ENCODE data around the gene VWC2L.

VWC2L gene

DNA sequence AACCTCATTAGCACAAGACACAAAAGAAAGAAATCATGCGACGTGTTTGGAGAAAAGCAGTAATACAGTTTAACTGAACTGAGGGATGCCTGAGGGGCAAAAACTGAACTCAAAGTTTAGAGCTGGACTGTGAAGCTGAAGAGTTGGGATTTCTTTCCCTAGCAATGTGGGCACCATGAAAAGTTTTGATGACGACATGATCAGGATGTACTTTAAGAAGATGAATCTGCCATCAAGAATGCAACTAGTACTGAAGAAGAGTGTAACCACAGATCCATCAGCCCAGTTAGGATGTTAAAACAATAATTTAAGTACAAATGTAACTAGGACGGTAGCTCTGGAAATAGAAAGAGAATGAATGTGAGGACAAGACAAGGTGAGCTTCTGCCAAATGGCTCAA is 196.2 kb downstream of the VWC2L start:
- DNase-seq (ENCODE audit: insufficient read length) = no peak
- no peak for FAIRE-seq
- TF ChIP-seq POLR2AphosphoS5 (IDR thresholded peaks at IDR 0.05; ENCODE audit: low read depth, low read length) (no peak), TAF1 (IDR thresholded peaks at IDR 0.05; ENCODE audit: borderline replicate concordance, low read depth, low read length) (no peak), POLR2A (IDR thresholded peaks at IDR 0.05; ENCODE audit: low read depth, low read length) (no peak)

DNA sequence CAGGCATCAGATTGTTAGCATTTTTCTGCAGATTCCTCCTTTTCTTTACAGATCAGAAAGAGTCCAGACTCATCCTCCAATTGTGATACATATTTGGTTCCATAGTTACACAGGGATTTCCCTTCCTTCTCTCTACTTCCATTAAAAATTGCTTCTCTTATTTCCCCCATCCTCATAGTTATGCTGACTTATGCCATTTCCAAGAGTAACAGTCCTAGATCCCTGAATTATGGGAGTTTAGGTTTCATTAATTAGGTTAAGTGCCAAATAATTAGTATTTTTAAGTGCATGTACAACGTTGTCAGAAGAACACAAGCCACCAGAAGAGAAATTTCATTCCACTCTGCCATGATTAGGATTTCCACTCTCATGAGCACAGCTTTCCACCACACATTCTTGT is 200.2 kb downstream of the VWC2L start:
- DNase-seq (ENCODE audit: insufficient read length) = no peak
- FAIRE-seq = no peak
- TF ChIP-seq POLR2A (IDR thresholded peaks at IDR 0.05; ENCODE audit: low read depth, low read length) (no peak), POLR2AphosphoS5 (IDR thresholded peaks at IDR 0.05; ENCODE audit: low read depth, low read length) (no peak), TAF1 (IDR thresholded peaks at IDR 0.05; ENCODE audit: borderline replicate concordance, low read depth, low read length) (no peak)

DNA sequence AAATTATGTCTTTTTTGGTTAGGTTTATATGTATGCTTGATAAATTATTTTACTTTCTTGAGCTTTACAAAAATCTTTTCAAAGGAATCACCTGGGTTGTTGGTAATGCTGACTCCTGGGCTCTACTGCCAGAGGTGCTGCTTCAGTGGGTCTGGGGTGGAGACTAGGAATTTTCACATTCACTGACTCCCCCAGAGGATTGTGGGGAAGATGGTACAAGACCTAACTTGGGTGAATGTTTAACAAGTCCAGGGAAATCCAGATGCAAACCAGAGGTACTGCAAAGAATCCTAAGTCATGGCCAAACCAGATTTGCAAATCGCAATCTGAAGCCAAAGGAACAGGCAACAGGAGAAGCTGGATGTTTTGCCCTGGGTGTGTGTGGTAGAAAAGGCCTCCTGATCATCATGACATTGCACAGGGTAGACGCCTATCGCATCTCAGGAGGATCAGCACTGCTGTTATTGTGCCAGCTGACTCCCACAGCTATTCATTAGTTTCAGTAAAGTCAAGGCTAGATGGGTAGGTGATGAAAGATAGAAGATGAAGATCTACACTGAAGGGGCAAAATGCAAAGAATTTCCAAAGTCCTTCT is 213.4 kb downstream of the VWC2L start:
- no peak for FAIRE-seq
- no peak for DNase-seq (ENCODE audit: insufficient read length)
- TF ChIP-seq POLR2A (IDR thresholded peaks at IDR 0.05; ENCODE audit: low read depth, low read length) = no peak
- TF ChIP-seq POLR2AphosphoS5 (IDR thresholded peaks at IDR 0.05; ENCODE audit: low read depth, low read length) = no peak
- no peak for TF ChIP-seq TAF1 (IDR thresholded peaks at IDR 0.05; ENCODE audit: borderline replicate concordance, low read depth, low read length)

DNA sequence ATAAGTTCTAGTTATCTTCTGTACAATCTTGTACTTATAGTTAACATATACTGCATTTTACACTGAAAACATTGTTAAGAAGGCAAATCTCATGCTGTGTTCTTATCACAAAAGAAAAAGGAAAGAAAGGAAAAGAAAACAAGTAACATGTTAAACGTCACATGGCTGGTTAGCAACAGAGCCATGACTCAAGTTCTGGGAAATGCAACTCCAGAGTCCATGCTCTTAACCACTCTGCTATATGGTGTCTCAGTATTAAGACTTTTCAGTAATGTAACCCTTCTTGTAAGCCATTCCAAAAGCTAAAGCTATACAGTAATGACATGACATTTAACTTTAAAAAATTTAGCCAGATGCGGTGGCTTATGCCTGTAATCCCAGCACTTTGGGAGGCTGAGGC is 217.2 kb downstream of the VWC2L start:
- TF ChIP-seq POLR2AphosphoS5 (IDR thresholded peaks at IDR 0.05; ENCODE audit: low read depth, low read length) = no peak
- TF ChIP-seq POLR2A (IDR thresholded peaks at IDR 0.05; ENCODE audit: low read depth, low read length) = no peak
- TF ChIP-seq TAF1 (IDR thresholded peaks at IDR 0.05; ENCODE audit: borderline replicate concordance, low read depth, low read length) = no peak
- DNase-seq (ENCODE audit: insufficient read length) (no peak), FAIRE-seq (no peak)

Measured in GM12892 (cell line).